ENCODE results near the gene PDCD5.
"Not testable (repeated sequence)": the region's sequence is repeated elsewhere in the genome, so short reads cannot be mapped to it uniquely, and the experiment has no call there.

Gene PDCD5

GRCh38 chr19:32580353-32580900, 563 bp upstream of the PDCD5 start:
- no peak for DNase-seq

- no peak for DNase-seq
Observed at GRCh38 chr19:32581705-32582179, 752 bp downstream of the PDCD5 start.

GRCh38 chr19:32587747-32588504, 6.9 kb downstream of the PDCD5 start:
- DNase-seq = not testable (repeated sequence)

GRCh38 chr19:32594021-32594420, 13.0 kb downstream of the PDCD5 start:
- DNase-seq = no peak

DNA sequence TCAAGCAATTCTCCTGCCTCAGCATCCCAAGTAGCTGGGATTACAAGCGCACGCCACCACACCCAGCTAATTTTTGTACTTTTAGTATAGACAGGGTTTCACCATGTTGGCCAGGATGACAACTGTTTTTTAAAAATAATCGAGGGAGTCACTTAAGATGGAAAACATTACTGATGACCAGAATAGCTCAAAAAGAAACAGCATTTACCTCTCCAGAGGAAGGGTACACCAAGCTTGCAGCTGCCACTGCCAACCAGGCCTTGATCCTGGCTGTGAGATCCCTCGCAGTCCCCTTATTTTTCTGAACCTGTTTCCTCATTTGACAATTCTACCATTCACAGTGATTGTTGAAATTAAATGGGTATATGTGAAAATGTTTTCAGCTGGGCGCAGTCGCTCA, 14.5 kb downstream of the PDCD5 start:
- no peak for DNase-seq

DNA sequence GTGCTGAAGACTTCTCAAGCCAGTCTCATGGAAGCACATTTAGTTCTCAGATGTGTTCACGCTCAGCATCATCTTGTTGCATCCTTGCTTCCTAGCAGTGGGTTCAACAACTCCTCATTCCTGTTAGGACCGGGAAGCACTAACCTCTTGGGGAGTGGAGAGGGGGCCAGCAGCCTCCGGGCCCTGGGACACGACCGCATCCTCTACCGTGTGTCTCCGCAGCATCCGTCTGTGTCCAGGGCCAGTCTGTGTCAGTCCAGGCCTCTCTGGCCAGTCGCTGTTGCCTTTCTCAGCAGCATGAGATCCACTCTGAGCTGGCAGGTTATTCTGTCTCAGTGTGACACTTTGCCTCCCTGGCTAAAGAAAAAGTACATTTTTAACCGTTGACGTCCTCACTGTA, 17.0 kb downstream of the PDCD5 start:
- no peak for DNase-seq

DNA sequence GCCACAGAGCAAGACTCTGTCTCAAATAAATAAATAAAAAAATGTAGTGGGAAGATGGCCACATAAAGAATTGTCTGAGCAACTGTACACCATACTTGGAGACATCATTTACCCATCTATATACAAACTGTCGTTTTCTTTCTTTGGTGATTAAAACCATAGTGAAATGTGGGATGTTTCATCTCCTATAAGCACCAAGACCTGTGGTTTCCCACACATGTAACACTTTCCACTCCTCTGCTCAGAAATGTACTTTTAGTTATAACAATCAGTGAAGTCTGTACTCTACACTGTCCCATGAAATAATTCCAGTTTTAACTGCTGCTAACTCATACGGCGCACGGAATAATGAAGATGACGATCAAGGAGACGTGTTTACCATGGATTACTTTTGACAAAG, 18.3 kb downstream of the PDCD5 start:
- DNase-seq = no peak

DNA sequence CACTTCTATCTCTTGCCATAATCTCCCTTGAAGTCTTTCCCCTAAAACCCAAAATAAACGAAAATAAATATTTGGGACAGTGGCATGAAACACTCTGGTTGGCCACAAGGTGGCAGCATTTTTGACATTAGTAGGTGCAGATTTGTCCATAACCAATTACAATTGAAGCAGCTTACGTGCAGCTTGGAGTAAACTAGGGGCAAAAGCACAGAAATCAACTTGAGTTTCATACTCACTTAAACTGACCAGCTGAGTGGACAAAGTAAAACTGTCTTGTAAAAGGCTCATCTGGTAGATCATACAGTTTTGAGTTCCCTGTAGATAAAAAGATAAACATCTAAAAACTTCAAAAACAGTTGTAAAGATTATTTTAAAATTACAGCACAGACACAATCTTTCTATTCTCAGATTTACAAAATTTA, 18.8 kb downstream of the PDCD5 start:
- DNase-seq = no peak

DNA sequence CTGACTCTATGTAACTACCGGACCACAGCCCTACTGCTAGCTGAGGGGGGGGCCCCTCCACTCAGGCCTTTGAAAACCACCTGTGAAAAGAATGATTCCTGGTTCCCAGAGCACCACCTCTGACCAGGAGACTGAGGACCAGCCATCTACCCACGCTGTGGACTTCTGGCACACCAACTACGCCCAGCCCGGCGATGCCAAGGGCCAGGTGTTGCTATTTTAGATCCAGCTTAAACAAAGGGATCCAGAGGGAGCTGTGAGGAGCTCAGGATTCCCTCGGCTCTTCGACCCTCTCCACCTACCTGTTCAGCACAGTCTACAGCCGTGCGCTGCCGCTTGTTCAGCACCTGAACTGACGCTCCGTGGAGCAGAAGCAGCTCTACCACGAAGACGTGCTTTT, 23.0 kb downstream of the PDCD5 start:
- no peak for DNase-seq

DNA sequence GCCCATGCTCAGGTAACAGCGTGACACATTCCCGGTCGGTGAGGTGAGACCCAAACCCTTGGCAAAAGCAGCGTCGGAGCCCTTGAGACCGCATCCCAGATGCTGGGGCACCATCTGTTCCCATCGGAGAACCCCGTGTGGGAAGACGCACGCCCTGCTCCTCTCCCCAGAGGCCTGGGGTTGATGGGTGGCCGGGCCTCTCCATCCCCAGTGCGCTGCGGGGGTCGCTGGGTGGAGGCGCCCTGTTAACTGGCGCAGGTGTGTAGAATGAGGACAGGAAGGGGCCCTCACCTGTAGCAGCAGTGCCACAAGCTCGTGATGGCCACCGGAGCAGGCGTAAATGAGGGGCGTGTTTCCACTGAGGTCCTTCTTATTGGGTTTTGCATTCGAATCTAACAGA, 24.6 kb downstream of the PDCD5 start:
- DNase-seq = no peak

- no peak for DNase-seq
Observed at GRCh38 chr19:32606289-32606688, 25.3 kb downstream of the PDCD5 start.

GRCh38 chr19:32607479-32607878, 26.5 kb downstream of the PDCD5 start:
- no peak for DNase-seq

GRCh38 chr19:32611161-32611560, 30.2 kb downstream of the PDCD5 start:
- no peak for DNase-seq

DNA sequence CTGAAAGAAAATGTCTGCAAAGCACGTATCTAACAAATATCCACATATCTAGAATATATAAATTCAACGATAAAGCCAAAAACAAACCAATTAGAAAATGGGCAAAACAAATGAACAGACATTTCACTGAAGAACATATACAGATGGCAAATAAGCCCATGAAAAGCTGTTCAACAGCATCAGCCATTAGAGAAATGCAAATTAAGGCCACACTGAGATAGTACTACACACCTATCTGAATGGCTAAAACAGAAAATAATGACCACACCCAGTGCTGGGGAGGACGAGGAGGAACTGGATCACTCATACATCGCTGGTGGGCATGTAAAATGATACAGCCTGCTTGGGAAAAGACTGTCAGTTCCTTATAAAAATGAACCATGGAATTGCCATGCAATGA, 32.0 kb downstream of the PDCD5 start:
- DNase-seq = no peak

DNA sequence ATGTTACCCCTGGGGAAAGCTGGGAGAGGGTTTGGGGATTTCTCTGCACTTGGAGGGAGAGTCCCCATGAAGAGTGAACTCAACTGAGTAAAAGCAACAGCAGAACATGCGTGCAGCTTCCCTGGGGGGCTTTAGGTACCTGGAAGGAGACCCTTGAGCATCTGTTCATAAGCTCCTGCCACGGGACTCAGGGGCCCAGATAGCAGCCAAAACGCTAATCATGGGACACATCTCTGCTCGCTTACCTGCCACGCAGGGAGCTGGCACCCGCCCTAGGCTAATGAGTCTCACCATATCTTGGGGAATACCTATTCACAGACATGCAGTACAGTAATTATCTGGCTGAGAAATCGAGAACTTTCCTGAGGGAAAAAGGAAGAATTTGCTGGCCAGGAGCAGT, 33.9 kb downstream of the PDCD5 start:
- no peak for DNase-seq

- DNase-seq = no peak
Observed at GRCh38 chr19:32615569-32615968, 34.6 kb downstream of the PDCD5 start.

DNA sequence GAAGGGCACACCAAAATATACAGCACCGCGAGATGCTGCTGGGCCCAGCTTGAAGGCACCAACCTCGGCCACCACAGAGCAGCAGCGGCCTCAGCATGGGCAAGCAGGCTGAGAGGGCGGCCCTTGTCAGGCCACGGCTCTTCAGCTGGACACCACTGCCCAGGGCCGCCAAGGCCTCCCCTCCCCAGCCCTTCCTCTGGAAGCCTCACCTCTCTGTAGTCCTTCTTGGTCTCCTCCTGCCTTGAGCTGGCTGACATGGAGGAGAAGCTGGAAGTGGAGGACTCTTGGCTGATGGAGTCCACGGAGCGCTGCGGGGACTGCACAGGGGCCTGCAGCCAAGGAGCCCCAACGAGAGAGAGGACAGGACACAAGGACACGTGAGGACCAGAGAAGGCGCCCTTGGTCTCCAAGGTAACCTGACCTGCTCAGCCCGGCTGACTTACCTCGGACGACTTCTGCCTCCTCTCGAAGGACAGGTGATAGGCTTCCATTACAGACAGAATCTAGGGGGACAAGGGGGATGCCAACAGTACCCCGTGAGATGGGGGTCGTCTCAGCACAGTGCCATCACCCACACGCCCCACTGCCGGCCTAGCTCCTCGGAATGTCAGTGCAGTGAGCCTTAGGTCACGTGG, 38.2 kb downstream of the PDCD5 start:
- no peak for DNase-seq

DNA sequence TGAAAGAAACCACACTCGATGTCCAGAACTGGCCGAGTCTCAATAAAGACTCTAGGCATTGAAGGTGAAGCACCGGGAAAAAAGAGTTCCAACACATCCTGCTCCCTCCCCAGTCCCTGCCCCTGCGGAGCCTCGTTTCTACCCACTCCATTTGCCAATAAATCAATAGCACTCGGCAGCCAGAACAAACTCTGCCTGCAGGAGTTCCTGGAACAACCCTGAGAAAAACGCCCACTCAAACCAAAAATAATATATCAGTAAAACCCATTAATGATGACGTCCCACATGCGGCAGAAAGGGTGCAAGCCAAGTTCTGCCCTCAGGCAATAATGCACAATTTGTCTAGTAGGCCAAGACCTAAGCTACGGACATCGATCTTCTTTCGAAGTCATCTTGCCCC, 41.0 kb downstream of the PDCD5 start:
- no peak for DNase-seq

- DNase-seq = no peak
Observed at GRCh38 chr19:32624410-32624809, 43.4 kb downstream of the PDCD5 start.

DNA sequence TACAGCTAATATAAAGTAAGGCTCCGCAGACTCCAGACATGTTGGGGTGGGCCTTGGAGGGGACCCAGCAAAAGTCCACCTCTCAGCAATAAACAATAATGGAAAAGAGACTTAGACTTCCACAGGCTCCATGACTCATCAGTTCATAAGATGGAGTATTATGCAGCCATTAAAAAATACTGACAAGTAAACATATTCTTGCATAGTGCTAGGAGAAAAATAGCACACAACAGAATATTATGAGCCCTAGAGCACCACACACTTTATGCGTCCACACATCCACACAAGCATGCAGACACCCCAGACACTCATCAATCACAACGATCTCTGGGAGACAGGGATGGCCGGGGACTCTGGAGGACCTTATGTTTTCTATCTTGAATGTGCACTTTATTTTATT, 46.0 kb downstream of the PDCD5 start:
- no peak for DNase-seq

GRCh38 chr19:32627714-32628270, 46.8 kb downstream of the PDCD5 start:
- DNase-seq = no peak

DNA sequence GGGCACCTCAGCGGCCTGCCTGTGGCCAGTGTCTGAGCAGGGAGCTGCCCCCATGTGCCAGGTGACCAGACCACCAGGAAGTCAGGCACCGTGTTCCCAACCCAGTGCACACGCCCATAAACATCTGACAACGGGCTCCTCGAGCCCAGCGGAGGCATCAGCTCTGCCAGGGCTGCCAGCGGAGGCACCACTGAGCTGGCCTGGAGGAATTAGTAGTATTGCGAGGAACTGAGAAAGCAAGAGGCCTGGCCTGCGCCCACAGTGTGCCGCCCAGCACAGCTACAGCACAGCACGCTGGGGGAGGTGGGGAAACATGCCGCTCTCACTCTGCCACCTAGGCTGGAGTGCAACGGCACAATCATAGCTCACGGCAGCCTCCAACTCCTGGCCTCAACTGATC, 49.3 kb downstream of the PDCD5 start:
- DNase-seq = no peak

DNA sequence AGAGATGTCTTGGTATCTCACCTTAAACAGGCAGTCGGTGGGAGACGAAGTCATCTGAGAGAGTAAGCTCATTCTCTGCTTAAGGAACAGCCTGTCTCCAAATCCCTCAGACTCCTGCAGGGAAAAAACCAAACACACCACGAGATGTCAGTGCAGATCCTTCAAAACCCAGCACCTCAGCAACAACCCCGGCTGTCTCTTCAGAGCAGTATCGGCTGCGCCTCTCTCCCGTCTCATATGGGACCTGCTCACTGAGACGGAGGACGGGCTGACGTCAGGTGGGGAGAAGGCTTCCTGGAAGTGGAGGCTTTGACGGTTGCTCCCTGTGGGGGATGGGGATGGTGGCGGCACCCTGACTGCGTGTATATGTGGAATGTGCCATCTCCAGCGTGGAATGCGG, 50.4 kb downstream of the PDCD5 start:
- no peak for DNase-seq
